Hepatocyte (in vitro differentiated cells): Measurements from ENCODE around the gene CXADR.

ENCODE experiments used
- EZH2 ChIP-seq: fragments of 200-600 bp; sonication (generic); IDR thresholded peaks from 2 replicates; pipeline ENCODE4 v1.6.1; 2016; ENCODE audit warnings: antibody characterized with exemption, mild to moderate bottlenecking, borderline replicate concordance
- EZH2phosphoT487 ChIP-seq: fragments of 200-600 bp; sonication (generic); IDR thresholded peaks from one replicate; pipeline ENCODE4 v1.6.1; 2018; ENCODE audit warnings: antibody characterized with exemption, mild to moderate bottlenecking, low read depth, moderate library complexity; ENCODE audit not compliant: unreplicated experiment, severe bottlenecking
- TF ChIP-seq, protein P1 (sequence below): fragments of 200-600 bp; sonication (generic); IDR thresholded peaks from 2 replicates; pipeline ENCODE4 v1.5.1; 2016; ENCODE audit warnings: antibody characterized with exemption, mild to moderate bottlenecking; ENCODE audit not compliant: poor library complexity

DNA sequence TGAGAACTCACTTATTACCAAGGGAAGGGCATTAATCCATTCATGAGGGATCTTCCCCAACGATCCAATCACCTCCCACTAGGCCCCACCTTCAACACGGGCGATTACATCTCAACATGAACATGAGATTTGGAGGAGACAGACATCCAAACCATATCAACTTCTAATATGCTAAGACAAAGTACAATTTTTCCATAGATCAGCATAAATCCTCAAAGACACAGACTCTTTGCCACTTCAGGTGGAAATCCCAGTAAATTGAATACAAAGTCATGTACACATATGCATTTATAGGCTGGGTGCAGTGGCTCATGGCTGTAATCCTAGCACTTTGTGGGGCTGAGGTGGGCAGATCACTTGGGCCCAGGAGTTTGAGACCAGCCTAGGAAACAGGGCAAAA lies 18.8 kb upstream of the CXADR start:
- TF ChIP-seq, protein P1, sequence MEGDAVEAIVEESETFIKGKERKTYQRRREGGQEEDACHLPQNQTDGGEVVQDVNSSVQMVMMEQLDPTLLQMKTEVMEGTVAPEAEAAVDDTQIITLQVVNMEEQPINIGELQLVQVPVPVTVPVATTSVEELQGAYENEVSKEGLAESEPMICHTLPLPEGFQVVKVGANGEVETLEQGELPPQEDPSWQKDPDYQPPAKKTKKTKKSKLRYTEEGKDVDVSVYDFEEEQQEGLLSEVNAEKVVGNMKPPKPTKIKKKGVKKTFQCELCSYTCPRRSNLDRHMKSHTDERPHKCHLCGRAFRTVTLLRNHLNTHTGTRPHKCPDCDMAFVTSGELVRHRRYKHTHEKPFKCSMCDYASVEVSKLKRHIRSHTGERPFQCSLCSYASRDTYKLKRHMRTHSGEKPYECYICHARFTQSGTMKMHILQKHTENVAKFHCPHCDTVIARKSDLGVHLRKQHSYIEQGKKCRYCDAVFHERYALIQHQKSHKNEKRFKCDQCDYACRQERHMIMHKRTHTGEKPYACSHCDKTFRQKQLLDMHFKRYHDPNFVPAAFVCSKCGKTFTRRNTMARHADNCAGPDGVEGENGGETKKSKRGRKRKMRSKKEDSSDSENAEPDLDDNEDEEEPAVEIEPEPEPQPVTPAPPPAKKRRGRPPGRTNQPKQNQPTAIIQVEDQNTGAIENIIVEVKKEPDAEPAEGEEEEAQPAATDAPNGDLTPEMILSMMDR, result no peak
- no peak for TF ChIP-seq EZH2
- TF ChIP-seq EZH2phosphoT487, result no peak
